Mononuclear cell (primary cell): ENCODE results near the gene TTC3. TPM values are rescaled to one million over a fixed set of nuclear protein-coding genes. Genes with fewer than 3 reads are reported as not detected.
"Not testable (repeated sequence)": the region's sequence is repeated elsewhere in the genome, so short reads cannot be mapped to it uniquely, and the experiment has no call there.

ENCODE experiments used
- H3K27me3 ChIP-seq: 2 replicates; pipeline ENCODE4 v1.6.0; 2011; ENCODE audit warnings: low read length, control low read depth; ENCODE audit not compliant: insufficient read depth
- H3K4me1 ChIP-seq: 2 replicates; pipeline ENCODE4 v1.5.1; 2011; ENCODE audit warnings: mild to moderate bottlenecking, low read length, control low read depth; ENCODE audit not compliant: insufficient read depth
- H3K4me3 ChIP-seq: 2 replicates; pipeline ENCODE4 v1.5.1; 2011; ENCODE audit warnings: mild to moderate bottlenecking, low read length, moderate library complexity
- H3K9me3 ChIP-seq: 2 replicates; pipeline ENCODE4 v1.5.1; 2011; ENCODE audit warnings: low read depth, mild to moderate bottlenecking, control low read depth, low read length
- total RNA-seq: library from RNA; depleted of rRNA; stranded (reverse); fragments of >200 nt; gene quantifications from one replicate; pipeline ENCODE4 v1.2.3, GENCODE V29; 2012

Gene TTC3
- total RNA-seq, 1 donor, result 165 TPM

- Histone ChIP-seq H3K4me1 (no peaks in the 10 kb centered on the region), H3K27me3 (no peaks in the 10 kb centered on the region), H3K4me3 (no peak overlapping the region), H3K9me3 (no peaks in the 10 kb centered on the region)
These were observed 66.8 kb downstream of the TTC3 start for GRCh38 chr21:37139902-37140301.

- H3K27me3 ChIP-seq, H3K4me3 ChIP-seq, H3K4me1 ChIP-seq, H3K9me3 ChIP-seq: not testable (repeated sequence)
These were observed 70.3 kb downstream of the TTC3 start for GRCh38 chr21:37143392-37143791.

- no peak overlapping the region for H3K4me3 ChIP-seq
- H3K4me1 ChIP-seq, result no peaks in the 10 kb centered on the region
- no peaks in the 10 kb centered on the region for H3K27me3 ChIP-seq
- no peaks in the 10 kb centered on the region for H3K9me3 ChIP-seq
These were observed 72.6 kb downstream of the TTC3 start for GRCh38 chr21:37145635-37146111.

- Histone ChIP-seq H3K27me3 (no peaks in the 10 kb centered on the region), H3K4me3 (no peak overlapping the region), H3K9me3 (no peaks in the 10 kb centered on the region), H3K4me1 (no peaks in the 10 kb centered on the region)
These were observed 73.5 kb downstream of the TTC3 start for GRCh38 chr21:37146320-37147235.

GRCh38 chr21:37149411-37149810 lies 76.4 kb downstream of the TTC3 start:
- H3K4me1 ChIP-seq, result no peaks in the 10 kb centered on the region
- no peaks in the 10 kb centered on the region for H3K27me3 ChIP-seq
- no peaks in the 10 kb centered on the region for H3K9me3 ChIP-seq
- H3K4me3 ChIP-seq, result no peak overlapping the region

- no peaks in the 10 kb centered on the region for H3K9me3 ChIP-seq
- H3K4me3 ChIP-seq, result no peak overlapping the region
- no peaks in the 10 kb centered on the region for H3K27me3 ChIP-seq
- no peaks in the 10 kb centered on the region for H3K4me1 ChIP-seq
These were observed 80.3 kb downstream of the TTC3 start for GRCh38 chr21:37153196-37153934.

DNA sequence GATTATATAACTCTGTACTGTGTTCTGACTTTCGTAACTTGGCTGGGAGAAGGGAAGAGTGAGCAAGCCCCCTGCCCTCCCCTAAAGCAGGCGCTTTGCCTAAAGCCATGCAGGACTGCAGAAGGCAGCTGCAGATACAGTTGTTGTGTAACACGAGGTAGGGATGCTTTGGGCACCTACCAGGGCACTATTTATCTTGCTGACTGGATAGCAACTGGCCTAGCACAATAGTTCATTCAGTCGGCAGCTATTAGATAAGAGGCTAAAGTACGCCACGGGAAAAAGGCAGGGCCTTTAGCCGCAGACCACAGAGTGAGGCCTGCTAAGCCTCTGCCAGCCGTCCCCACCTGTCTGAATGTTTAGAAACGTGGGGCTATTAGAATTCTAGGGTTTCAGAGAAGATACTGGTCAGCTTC lies 80.9 kb downstream of the TTC3 start:
- Histone ChIP-seq H3K27me3 (no peaks in the 10 kb centered on the region), H3K9me3 (no peaks in the 10 kb centered on the region), H3K4me3 (no peak overlapping the region), H3K4me1 (no peaks in the 10 kb centered on the region)

GRCh38 chr21:37155186-37155585 lies 82.1 kb downstream of the TTC3 start:
- Histone ChIP-seq H3K9me3 (no peaks in the 10 kb centered on the region), H3K27me3 (no peaks in the 10 kb centered on the region), H3K4me3 (no peak overlapping the region), H3K4me1 (no peaks in the 10 kb centered on the region)

DNA sequence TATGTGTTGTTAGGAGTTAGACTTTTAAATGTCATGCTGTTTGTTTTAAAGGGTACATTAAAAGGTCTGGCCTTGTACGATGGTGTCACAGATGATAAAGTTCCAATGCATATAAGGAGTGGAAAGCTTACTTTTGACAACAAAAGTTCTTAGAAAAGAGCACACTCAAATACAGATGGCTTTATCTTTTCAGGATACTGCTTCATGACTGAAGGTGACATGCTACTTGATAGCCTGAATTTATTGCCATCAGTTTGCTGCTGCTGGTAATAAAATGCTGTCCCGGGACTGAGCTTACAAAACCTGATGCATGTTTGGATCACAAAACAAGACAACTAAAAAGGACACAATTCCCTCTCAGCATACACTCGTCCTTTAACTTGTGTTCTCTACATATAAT lies 84.9 kb downstream of the TTC3 start:
- H3K4me3 ChIP-seq, result no peak overlapping the region
- H3K4me1 ChIP-seq, result no peaks in the 10 kb centered on the region
- no peaks in the 10 kb centered on the region for H3K27me3 ChIP-seq
- H3K9me3 ChIP-seq, result no peaks in the 10 kb centered on the region

DNA sequence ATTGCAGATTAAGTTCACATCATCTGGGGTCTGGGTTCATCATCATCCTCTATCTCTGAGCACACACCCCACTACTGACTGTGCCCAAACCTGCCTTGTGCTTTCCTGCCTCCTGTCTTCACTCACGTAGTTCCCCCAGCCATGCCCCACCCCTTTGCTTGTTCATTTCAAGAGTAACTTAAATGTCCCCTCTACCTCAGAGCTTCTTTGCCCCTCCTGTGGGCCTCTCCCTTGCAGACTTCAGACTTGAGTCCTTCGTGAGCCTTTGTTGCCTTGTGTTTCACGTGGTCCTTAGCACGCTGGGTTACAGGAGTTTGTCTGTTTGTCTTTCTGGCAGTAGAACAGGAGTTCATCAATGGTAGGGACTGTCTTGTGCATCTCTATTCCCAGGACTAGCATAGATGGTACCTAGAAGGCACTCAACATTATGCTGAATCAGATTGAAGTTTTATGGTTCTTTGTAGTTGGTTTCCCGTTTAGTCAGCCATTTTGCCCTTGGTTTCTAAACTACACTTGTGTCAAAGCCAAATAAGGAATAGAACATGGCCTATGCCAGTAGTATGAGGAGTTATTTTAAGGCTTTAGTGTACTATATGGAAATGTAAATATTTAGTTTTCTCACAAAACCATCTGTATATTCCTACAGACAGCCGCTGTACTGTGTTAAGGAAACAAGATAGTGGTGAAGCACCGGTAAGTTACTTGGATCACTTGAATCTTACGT lies 86.2 kb downstream of the TTC3 start:
- Histone ChIP-seq H3K4me1 (no peaks in the 10 kb centered on the region), H3K27me3 (no peaks in the 10 kb centered on the region), H3K9me3 (no peaks in the 10 kb centered on the region), H3K4me3 (no peak overlapping the region)

DNA sequence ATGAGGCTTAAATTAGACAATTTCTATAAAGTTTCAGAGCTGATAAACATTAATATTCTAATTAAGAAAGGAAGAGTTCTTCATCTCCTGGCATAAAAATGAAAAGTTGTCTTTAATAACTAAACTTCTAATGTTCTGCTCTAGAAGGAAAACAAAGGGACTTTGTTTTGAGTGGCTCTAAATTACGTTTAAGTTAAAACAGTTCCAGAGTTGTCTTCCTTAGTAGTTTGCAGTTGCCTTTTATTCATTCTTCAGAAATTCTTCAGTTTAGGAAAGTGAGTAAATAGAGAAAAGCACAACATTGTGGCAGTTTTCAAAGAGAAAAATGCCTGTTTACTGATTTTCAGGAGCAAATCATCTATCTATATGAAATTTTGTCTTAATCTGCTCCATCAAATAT lies 86.9 kb downstream of the TTC3 start:
- Histone ChIP-seq H3K4me3 (no peak overlapping the region), H3K27me3 (no peaks in the 10 kb centered on the region), H3K9me3 (no peaks in the 10 kb centered on the region), H3K4me1 (no peaks in the 10 kb centered on the region)

DNA sequence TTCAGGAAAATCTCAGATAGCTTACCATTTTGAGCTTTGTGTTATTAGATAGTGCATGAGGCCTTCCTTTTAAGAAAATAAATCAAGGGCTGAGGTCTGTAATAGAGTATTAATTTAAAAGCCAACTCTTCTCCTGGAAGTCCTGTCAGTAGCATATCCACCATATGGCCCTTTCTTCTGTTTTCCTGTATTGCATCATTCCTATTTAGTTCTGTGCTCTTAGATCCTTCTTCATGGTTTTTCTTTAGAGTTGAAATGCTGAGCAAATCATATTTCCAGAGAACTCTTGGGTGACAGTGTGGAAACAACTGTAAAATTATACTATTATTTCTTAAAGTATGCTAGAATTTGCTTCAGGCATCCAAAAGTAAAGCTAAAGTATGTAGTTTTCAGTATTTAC lies 91.7 kb downstream of the TTC3 start:
- Histone ChIP-seq H3K4me3 (no peak overlapping the region), H3K27me3 (no peaks in the 10 kb centered on the region), H3K9me3 (no peaks in the 10 kb centered on the region), H3K4me1 (peaks cover 10% of the 10 kb centered on the region)

DNA sequence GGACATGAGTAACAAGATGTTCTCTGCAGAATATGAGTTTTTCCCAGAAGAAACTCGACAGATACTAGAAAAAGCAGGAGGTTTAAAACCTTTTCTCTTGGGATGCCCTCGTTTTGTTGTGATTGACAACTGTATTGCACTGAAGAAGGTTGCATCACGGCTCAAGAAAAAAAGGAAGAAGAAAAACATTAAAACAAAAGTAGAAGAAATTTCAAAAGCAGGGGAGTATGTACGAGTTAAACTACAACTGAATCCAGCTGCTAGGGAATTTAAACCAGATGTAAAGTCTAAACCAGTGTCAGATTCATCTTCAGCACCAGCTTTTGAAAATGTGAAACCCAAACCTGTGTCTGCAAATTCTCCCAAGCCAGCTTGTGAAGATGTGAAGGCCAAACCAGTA lies 92.5 kb downstream of the TTC3 start:
- Histone ChIP-seq H3K27me3 (no peaks in the 10 kb centered on the region), H3K9me3 (no peaks in the 10 kb centered on the region), H3K4me3 (no peak overlapping the region), H3K4me1 (peaks cover 10% of the 10 kb centered on the region)

DNA sequence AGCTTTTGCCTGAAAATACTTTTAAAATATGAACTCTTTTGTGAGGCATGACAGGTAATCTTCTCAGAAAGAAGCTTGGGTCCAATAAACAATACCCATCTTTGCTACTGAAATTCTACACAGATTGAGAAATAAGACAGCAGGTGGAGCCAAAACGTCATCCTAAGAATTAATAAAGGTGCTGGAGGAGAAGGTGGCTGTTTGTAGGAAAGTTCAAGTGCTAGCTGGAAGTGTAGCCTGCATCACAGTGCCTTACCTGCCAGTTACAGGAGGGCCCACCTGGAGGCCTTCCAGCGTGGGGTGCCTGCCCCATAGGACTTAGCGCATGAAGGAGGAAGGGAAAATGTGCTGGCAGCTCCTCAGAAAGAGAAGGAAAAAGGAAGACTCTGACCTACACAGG lies 93.7 kb downstream of the TTC3 start:
- no peak overlapping the region for H3K4me3 ChIP-seq
- peaks cover 10% of the 10 kb centered on the region for H3K4me1 ChIP-seq
- no peaks in the 10 kb centered on the region for H3K27me3 ChIP-seq
- H3K9me3 ChIP-seq, result no peaks in the 10 kb centered on the region

DNA sequence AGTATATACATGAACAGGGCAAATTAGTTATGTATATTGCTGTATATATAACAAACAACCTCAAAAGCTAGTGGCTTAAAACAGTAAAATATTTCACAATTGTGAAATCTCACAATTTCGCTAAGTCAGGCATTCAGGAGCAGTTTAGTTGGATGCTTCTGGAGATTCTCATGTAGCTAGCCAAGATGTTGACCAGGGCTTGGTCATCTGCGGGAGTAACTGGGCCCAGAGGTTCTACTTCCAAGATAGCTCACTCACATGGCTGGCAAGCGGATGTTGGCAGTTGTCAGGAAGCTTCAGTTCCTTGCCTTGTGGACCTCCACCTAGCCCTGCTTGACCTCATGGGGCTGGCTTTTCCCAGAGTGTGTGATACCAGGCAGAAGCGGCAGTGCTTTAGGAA lies 95.6 kb downstream of the TTC3 start:
- Histone ChIP-seq H3K4me3 (no peak overlapping the region), H3K4me1 (peaks cover 10% of the 10 kb centered on the region), H3K27me3 (no peaks in the 10 kb centered on the region), H3K9me3 (no peaks in the 10 kb centered on the region)
